ENCODE measurements around the gene ETS1.

Gene ETS1

DNA sequence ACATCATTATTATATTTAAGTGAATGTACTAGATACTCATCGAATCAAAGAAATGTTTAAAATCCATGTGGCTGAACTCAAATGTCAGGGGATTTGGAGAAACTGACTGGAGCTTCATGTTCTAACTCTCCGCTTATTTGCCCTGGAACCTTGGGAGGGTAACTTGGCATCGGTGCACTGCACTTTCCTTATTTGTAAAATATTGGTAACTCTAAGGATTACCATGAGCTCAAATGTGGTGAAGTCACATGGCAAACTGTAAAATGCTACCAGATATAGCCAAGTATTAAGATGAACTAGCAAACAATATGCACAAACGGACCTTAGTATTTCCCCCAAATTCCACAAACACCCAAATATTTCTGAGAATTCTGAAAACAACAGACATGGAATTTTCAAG lies 75.6 kb downstream of the ETS1 start:
- Histone ChIP-seq H3K27me3 (ENCODE audit: insufficient read depth, poor library complexity, severe bottlenecking) (peaks cover 33% of the 10 kb centered on the region), H3K27ac (replicated peaks) (no peak overlapping the region)

DNA sequence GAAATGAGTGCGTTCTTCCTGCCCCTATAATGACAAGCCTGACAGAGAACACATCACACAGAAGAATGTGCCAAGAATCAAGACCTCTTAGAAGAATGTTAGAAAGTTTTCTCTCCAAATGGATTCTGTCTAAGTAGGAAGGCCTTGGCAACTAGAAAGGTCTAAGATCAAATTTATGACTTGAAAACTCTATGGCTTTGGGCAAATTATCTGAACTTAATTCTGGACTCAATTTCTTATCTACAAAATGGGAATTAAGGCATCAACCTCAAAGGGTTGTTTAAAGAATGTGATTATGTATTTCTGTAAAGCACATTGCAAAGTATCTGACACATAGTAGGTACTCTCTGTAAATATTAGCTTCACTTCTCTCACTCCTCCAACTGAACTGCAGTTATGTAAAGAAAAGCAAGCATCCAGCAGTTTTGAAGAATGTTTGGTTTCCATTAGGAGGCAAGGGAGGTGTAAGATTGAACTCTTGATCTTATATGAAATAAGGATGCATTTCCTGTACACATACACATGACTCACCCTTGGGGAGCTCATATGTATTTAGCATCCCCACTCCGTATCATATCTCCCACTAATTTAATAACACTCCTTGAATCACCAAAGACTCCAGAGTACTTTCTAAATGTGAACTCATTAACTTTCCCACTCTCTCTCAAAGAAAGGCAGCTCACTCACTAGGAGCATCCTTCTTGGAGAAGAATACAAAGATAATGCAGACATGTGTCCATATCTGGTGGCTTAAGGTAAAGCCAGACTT lies 77.6 kb downstream of the ETS1 start:
- DNase-seq (ENCODE audit: low read depth in 1 of 2, low spot score in 1 of 2), result no peak
- TF ChIP-seq, protein P1, sequence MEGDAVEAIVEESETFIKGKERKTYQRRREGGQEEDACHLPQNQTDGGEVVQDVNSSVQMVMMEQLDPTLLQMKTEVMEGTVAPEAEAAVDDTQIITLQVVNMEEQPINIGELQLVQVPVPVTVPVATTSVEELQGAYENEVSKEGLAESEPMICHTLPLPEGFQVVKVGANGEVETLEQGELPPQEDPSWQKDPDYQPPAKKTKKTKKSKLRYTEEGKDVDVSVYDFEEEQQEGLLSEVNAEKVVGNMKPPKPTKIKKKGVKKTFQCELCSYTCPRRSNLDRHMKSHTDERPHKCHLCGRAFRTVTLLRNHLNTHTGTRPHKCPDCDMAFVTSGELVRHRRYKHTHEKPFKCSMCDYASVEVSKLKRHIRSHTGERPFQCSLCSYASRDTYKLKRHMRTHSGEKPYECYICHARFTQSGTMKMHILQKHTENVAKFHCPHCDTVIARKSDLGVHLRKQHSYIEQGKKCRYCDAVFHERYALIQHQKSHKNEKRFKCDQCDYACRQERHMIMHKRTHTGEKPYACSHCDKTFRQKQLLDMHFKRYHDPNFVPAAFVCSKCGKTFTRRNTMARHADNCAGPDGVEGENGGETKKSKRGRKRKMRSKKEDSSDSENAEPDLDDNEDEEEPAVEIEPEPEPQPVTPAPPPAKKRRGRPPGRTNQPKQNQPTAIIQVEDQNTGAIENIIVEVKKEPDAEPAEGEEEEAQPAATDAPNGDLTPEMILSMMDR (IDR thresholded peaks at IDR 0.05; ENCODE audit: insufficient read depth, low read length), result no peak
- TF ChIP-seq POLR2AphosphoS5 (IDR thresholded peaks at IDR 0.05; ENCODE audit: low read depth) (no peak), SPI1 (IDR thresholded peaks at IDR 0.05; ENCODE audit: borderline replicate concordance, low read depth) (no peak), GABPA (IDR thresholded peaks at IDR 0.05; ENCODE audit: low read depth) (no peak)
- TF ChIP-seq, protein P2, sequence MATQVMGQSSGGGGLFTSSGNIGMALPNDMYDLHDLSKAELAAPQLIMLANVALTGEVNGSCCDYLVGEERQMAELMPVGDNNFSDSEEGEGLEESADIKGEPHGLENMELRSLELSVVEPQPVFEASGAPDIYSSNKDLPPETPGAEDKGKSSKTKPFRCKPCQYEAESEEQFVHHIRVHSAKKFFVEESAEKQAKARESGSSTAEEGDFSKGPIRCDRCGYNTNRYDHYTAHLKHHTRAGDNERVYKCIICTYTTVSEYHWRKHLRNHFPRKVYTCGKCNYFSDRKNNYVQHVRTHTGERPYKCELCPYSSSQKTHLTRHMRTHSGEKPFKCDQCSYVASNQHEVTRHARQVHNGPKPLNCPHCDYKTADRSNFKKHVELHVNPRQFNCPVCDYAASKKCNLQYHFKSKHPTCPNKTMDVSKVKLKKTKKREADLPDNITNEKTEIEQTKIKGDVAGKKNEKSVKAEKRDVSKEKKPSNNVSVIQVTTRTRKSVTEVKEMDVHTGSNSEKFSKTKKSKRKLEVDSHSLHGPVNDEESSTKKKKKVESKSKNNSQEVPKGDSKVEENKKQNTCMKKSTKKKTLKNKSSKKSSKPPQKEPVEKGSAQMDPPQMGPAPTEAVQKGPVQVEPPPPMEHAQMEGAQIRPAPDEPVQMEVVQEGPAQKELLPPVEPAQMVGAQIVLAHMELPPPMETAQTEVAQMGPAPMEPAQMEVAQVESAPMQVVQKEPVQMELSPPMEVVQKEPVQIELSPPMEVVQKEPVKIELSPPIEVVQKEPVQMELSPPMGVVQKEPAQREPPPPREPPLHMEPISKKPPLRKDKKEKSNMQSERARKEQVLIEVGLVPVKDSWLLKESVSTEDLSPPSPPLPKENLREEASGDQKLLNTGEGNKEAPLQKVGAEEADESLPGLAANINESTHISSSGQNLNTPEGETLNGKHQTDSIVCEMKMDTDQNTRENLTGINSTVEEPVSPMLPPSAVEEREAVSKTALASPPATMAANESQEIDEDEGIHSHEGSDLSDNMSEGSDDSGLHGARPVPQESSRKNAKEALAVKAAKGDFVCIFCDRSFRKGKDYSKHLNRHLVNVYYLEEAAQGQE (IDR thresholded peaks at IDR 0.05; ENCODE audit: insufficient replicate concordance, low read depth), result no peak
- Histone ChIP-seq H3K4me3 (replicated peaks; ENCODE audit: insufficient read depth, low read length) (no peak overlapping the region), H3K27ac (replicated peaks) (no peak overlapping the region), H3K27me3 (ENCODE audit: insufficient read depth, poor library complexity, severe bottlenecking) (peaks cover 27% of the 10 kb centered on the region)

More for the DNA sequence above, 75.6 kb downstream of the ETS1 start:
- DNase-seq (ENCODE audit: low read depth in 1 of 2, low spot score in 1 of 2), result no peak
- H3K4me3 ChIP-seq (replicated peaks; ENCODE audit: insufficient read depth, low read length), result no peak overlapping the region
- TF ChIP-seq GABPA (IDR thresholded peaks at IDR 0.05; ENCODE audit: low read depth) (no peak), POLR2AphosphoS5 (IDR thresholded peaks at IDR 0.05; ENCODE audit: low read depth) (no peak), SPI1 (IDR thresholded peaks at IDR 0.05; ENCODE audit: borderline replicate concordance, low read depth) (no peak)
- TF ChIP-seq, protein P1 (IDR thresholded peaks at IDR 0.05; ENCODE audit: insufficient read depth, low read length), result no peak
- TF ChIP-seq, protein P2 (IDR thresholded peaks at IDR 0.05; ENCODE audit: insufficient replicate concordance, low read depth), result no peak

DNA sequence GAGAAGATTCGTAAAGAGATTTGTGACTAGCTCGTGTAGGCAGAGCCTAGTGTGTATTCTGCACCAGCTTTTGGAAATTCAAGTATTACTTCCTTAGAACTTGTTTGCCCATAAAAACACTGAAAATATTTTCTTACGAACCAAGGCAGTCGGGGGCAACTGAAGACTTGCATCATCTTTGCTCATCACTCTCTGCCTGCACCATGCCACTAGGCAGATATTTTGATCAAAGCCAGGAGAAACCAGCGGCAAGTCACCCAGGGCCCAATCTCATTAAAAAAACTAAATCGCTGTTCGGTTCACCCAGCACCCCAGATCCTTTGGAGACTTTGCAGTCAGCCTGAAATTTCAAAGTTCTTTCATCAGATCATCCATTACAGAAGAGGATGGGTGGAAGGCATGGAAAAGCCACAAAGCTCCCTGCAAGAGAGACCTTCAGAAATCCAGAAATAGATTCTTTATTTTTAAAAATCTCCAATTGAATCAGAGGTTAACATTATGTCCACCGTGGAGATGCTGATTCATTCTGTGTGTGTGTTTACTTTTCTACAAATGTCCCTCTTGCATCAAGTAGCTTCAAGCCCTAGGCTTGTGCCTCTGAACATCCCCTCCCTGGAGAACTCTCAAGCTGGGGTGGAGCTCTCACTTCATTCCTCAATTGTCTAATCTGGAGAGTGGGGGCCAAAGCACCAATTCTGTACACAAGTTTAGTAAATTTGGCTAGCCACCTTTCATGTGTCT lies 78.4 kb downstream of the ETS1 start:
- no peak for DNase-seq (ENCODE audit: low read depth in 1 of 2, low spot score in 1 of 2)
- peaks cover 22% of the 10 kb centered on the region for H3K27me3 ChIP-seq (ENCODE audit: insufficient read depth, poor library complexity, severe bottlenecking)
- TF ChIP-seq POLR2AphosphoS5 (IDR thresholded peaks at IDR 0.05; ENCODE audit: low read depth) (no peak), SPI1 (IDR thresholded peaks at IDR 0.05; ENCODE audit: borderline replicate concordance, low read depth) (no peak), GABPA (IDR thresholded peaks at IDR 0.05; ENCODE audit: low read depth) (no peak)
- TF ChIP-seq, protein P2 (IDR thresholded peaks at IDR 0.05; ENCODE audit: insufficient replicate concordance, low read depth), result no peak
- TF ChIP-seq, protein P1 (IDR thresholded peaks at IDR 0.05; ENCODE audit: insufficient read depth, low read length), result no peak
- H3K4me3 ChIP-seq (replicated peaks; ENCODE audit: insufficient read depth, low read length), result no peak overlapping the region
- no peak overlapping the region for H3K27ac ChIP-seq (replicated peaks)

Data from HL-60 (cell line).